GM12873 (cell line): ENCODE data around the gene NRF1.

Experiments used
- TF ChIP-seq, protein P1 (sequence below): IDR thresholded peaks from 2 replicates; pipeline ENCODE4 v1.5.1; 2012; ENCODE audit warnings: low read depth, mild to moderate bottlenecking, moderate library complexity, low read length, control low read depth; ENCODE audit not compliant: insufficient read depth; ENCODE audit errors: missing control alignments

NRF1 gene

DNA sequence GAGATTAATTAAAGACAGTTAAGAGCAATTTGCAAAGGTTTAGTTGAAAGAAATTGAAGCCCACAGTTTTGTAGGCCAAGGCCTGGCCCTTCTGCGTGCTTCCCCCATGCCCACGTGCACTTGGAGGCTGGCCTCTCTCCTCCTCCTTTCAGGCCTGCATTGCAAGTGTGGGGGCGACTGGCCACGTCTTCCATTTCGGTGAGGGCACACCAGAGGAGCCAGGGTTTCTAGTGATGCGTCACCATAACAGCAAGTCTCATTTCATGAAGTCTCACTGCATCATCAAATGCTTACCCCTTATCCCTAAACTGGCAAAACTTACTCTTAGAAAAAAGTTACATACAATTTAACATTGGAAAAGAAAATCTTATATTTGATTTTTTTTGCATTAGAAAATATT, 141.2 kb downstream of the NRF1 start:
- TF ChIP-seq, protein P1, sequence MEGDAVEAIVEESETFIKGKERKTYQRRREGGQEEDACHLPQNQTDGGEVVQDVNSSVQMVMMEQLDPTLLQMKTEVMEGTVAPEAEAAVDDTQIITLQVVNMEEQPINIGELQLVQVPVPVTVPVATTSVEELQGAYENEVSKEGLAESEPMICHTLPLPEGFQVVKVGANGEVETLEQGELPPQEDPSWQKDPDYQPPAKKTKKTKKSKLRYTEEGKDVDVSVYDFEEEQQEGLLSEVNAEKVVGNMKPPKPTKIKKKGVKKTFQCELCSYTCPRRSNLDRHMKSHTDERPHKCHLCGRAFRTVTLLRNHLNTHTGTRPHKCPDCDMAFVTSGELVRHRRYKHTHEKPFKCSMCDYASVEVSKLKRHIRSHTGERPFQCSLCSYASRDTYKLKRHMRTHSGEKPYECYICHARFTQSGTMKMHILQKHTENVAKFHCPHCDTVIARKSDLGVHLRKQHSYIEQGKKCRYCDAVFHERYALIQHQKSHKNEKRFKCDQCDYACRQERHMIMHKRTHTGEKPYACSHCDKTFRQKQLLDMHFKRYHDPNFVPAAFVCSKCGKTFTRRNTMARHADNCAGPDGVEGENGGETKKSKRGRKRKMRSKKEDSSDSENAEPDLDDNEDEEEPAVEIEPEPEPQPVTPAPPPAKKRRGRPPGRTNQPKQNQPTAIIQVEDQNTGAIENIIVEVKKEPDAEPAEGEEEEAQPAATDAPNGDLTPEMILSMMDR = no peak

DNA sequence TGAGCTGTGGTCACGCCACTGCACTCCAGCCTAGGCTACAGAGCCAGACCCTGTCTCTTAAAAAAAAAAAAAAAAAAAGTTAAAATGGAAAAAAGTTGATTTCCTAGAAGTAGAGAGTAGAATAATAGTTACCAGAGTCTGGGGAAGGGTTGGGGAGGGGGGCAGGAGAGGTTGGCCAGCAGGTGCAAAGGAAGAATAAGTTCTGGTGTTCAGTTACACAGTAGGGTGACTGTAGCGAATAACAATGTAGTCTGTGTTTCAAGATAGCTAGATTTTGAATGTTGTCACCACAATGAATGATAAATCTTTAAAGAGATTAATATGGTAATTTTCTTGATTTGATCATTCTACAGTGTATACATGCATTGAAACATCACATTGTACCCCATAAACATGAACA, 142.9 kb downstream of the NRF1 start:
- TF ChIP-seq, protein P1 = no peak

GRCh38 chr7:129757991-129758390, 146.5 kb downstream of the NRF1 start:
- TF ChIP-seq, protein P1 = no peak

DNA sequence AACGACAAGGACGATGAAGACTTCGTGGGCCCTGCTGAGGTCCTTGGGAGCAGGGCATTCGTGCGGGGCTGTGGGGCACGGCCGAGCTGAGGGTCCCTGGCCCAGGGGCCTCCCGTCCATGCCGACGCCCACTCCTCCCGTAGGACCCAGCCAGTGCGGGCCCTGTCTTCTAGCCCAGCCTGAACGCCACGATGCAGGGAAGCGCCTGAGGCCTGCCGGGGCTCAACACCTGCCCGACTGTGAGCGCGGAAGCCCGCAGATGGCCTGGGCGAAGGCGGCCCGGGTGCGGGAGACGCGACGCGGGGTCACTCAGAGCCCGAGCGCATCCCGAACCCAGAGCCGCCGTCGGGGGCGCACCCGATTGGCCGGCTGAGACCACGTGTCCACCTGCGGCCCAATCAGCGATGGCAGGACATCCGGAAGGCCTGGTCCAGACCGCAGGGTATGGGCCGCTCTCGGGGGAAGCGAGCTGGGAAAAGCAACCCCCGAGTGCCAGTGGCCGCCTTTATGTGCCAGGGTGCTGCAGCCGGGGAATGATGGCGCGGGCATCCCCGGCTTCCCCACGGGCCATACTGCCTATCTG, 151.0 kb downstream of the NRF1 start:
- TF ChIP-seq, protein P1 = no peak

DNA sequence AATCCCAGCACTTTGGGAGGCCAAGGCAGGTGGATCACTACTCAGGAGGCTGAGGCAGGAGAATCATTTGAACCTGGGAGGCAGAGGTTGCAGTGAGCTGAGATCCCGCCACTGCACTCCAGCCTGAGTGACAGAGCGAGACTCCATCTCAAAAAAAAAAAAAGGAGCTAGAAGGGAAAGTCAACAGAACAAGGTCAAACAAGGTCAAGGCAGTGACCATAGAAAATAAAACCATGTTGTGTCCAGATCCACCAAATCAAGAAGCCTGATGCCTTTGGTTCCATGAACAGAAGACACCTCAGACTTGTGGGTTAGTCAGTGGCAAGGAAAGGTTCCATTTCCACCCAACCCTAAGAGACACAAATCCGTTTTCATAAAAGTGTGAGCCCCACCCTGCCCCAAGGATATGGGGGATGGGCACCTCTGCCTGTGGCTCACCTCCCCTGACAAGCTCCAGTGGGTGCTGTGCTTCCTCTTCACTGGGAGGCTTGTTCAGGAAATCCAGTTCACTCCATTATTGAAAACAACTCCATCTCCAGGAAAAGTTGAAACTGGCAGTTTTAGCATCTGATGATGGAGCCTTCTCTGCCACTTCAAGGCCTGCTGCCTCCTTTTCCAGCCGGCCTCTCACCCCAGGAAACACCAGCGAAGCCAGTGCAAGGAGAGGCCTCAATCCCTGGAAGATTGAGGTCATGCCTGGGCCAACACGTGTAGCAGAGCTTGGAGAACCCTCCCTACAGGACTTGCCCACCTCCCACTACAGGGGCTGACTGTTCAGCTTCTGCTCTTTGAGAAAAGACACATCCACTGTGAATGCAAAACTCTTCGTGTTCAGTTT, 152.9 kb downstream of the NRF1 start:
- TF ChIP-seq, protein P1 = no peak

- TF ChIP-seq, protein P1 = no peak
Measured at GRCh38 chr7:129765352-129765751, 153.8 kb downstream of the NRF1 start.

- TF ChIP-seq, protein P1 = no peak
Measured at GRCh38 chr7:129767120-129768015, 155.8 kb downstream of the NRF1 start.
